ENCODE data around the gene CGREF1.

Gene CGREF1

GRCh38 chr2:27069436-27069835 lies 49.5 kb downstream of the CGREF1 start:
- no peak for TF ChIP-seq CTCF (IDR thresholded peaks at IDR 0.05; ENCODE audit: borderline replicate concordance, control extremely low read depth, extremely low read depth, insufficient read depth, missing control alignments)
- DNase-seq (ENCODE audit: low spot score), result no peak
- in situ Hi-C loops (cut with MboI; ENCODE audit: low sequenced_read_pairs, unreplicated experiment), result no loop called here

- DNase-seq (ENCODE audit: low spot score), result no peak
- in situ Hi-C loops (cut with MboI; ENCODE audit: low sequenced_read_pairs, unreplicated experiment), result no loop called here
- no peak for TF ChIP-seq CTCF (IDR thresholded peaks at IDR 0.05; ENCODE audit: borderline replicate concordance, control extremely low read depth, extremely low read depth, insufficient read depth, missing control alignments)
Measured at GRCh38 chr2:27067385-27067784, 51.5 kb downstream of the CGREF1 start.

GRCh38 chr2:27065128-27065527 lies 53.8 kb downstream of the CGREF1 start:
- no peak for DNase-seq (ENCODE audit: low spot score)
- in situ Hi-C loops (cut with MboI; ENCODE audit: low sequenced_read_pairs, unreplicated experiment), result no loop called here
- no peak for TF ChIP-seq CTCF (IDR thresholded peaks at IDR 0.05; ENCODE audit: borderline replicate concordance, control extremely low read depth, extremely low read depth, insufficient read depth, missing control alignments)

GRCh38 chr2:27060323-27060722 lies 58.6 kb downstream of the CGREF1 start:
- TF ChIP-seq CTCF (IDR thresholded peaks at IDR 0.05; ENCODE audit: borderline replicate concordance, control extremely low read depth, extremely low read depth, insufficient read depth, missing control alignments), result no peak
- no peak for DNase-seq (ENCODE audit: low spot score)
- in situ Hi-C loops (cut with MboI; ENCODE audit: low sequenced_read_pairs, unreplicated experiment), result no loop called here

GRCh38 chr2:27059141-27059820 lies 59.6 kb downstream of the CGREF1 start:
- no peak for DNase-seq (ENCODE audit: low spot score)
- in situ Hi-C loops (cut with MboI; ENCODE audit: low sequenced_read_pairs, unreplicated experiment), result no loop called here
- no peak for TF ChIP-seq CTCF (IDR thresholded peaks at IDR 0.05; ENCODE audit: borderline replicate concordance, control extremely low read depth, extremely low read depth, insufficient read depth, missing control alignments)

GRCh38 chr2:27058210-27058609 lies 60.7 kb downstream of the CGREF1 start:
- no peak for DNase-seq (ENCODE audit: low spot score)
- TF ChIP-seq CTCF (IDR thresholded peaks at IDR 0.05; ENCODE audit: borderline replicate concordance, control extremely low read depth, extremely low read depth, insufficient read depth, missing control alignments), result no peak
- in situ Hi-C loops (cut with MboI; ENCODE audit: low sequenced_read_pairs, unreplicated experiment), result no loop called here

Data from GM13976 (cell line).